Nephron progenitor cell (in vitro differentiated cells): ENCODE results near the gene CDKAL1.

Experiments used
- DNase-seq: peaks from one replicate; pipeline ENCODE4 v3.0.0; 2021
- H3K27ac Mint-ChIP-seq: 2 replicates; pipeline ENCODE4 v1.8.0; 2021; ENCODE audit warnings: mild to moderate bottlenecking, moderate library complexity, mixed read lengths
- H3K27me3 Mint-ChIP-seq: 2 replicates; pipeline ENCODE4 v1.8.0; 2021; ENCODE audit warnings: mild to moderate bottlenecking, low read depth, mixed read lengths; ENCODE audit not compliant: poor library complexity
- H3K36me3 Mint-ChIP-seq: 2 replicates; pipeline ENCODE4 v1.8.0; 2021; ENCODE audit warnings: low read depth, mixed read lengths
- H3K4me1 Mint-ChIP-seq: 2 replicates; pipeline ENCODE4 v1.8.0; 2021; ENCODE audit warnings: mixed read lengths
- H3K4me3 Mint-ChIP-seq: 2 replicates; pipeline ENCODE4 v1.8.0; 2021; ENCODE audit warnings: mild to moderate bottlenecking, moderate library complexity, mixed read lengths
- H3K9me3 Mint-ChIP-seq: 2 replicates; pipeline ENCODE4 v1.8.0; 2021; ENCODE audit warnings: mild to moderate bottlenecking, moderate library complexity, mixed read lengths
- TF ChIP-seq, protein P1 (sequence below): fragments of 200-600 bp; sonication (generic); IDR thresholded peaks from 2 replicates; pipeline ENCODE4 v1.5.0; 2021; ENCODE audit warnings: antibody characterized with exemption

Gene CDKAL1

DNA sequence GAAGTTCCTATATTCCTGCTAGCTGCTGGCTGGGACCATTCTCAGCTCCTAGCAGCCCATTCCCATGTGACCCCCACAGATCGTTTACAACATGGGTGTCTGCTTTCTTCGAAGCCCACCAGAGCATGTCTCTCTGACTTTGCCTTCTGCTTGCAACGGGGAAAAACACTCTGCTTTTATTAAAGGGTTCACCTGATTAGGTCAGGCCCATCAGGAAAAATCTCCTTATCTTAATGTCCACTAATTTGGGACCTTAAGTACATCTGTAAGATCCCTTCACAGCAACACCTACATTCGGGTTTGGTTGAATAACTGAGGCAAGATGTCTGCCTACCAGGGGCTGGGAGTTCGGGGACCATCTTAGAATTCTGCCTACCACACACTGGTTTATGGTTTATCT, 496.9 kb downstream of the CDKAL1 start:
- TF ChIP-seq, protein P1, sequence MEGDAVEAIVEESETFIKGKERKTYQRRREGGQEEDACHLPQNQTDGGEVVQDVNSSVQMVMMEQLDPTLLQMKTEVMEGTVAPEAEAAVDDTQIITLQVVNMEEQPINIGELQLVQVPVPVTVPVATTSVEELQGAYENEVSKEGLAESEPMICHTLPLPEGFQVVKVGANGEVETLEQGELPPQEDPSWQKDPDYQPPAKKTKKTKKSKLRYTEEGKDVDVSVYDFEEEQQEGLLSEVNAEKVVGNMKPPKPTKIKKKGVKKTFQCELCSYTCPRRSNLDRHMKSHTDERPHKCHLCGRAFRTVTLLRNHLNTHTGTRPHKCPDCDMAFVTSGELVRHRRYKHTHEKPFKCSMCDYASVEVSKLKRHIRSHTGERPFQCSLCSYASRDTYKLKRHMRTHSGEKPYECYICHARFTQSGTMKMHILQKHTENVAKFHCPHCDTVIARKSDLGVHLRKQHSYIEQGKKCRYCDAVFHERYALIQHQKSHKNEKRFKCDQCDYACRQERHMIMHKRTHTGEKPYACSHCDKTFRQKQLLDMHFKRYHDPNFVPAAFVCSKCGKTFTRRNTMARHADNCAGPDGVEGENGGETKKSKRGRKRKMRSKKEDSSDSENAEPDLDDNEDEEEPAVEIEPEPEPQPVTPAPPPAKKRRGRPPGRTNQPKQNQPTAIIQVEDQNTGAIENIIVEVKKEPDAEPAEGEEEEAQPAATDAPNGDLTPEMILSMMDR, result no peak
- no peaks in the 10 kb centered on the region for H3K27me3 Mint-ChIP-seq
- no peaks in the 10 kb centered on the region for H3K4me1 Mint-ChIP-seq
- peaks cover 11% of the 10 kb centered on the region for H3K9me3 Mint-ChIP-seq
- peaks cover 43% of the 10 kb centered on the region for H3K36me3 Mint-ChIP-seq
- no peak for DNase-seq
- H3K27ac Mint-ChIP-seq, result no peak overlapping the region
- no peak overlapping the region for H3K4me3 Mint-ChIP-seq

DNA sequence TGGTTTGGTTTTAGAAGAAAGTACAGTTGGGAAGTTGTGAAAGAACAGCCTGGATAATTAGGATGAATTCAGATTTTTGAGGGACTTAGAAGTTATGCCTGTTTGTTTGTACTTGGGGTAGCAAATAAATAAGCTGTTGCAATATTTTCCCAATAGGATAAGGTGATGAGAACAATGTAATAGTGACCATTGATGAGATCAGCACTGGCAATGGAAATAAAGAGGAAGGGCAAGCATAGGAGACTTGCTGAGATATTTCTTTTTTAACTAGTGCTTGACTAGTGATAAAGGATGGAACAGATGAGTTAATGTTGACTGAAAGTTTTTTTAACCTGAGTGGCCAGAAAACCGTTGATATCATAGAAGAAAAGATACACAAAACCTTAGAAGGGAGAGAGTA, 498.8 kb downstream of the CDKAL1 start:
- no peak overlapping the region for H3K27ac Mint-ChIP-seq
- peaks cover 30% of the 10 kb centered on the region for H3K36me3 Mint-ChIP-seq
- no peak overlapping the region for H3K4me3 Mint-ChIP-seq
- H3K4me1 Mint-ChIP-seq, result peaks cover 9% of the 10 kb centered on the region
- DNase-seq, result no peak
- H3K27me3 Mint-ChIP-seq, result no peaks in the 10 kb centered on the region
- H3K9me3 Mint-ChIP-seq, result peaks cover 5% of the 10 kb centered on the region
- TF ChIP-seq, protein P1, result no peak

DNA sequence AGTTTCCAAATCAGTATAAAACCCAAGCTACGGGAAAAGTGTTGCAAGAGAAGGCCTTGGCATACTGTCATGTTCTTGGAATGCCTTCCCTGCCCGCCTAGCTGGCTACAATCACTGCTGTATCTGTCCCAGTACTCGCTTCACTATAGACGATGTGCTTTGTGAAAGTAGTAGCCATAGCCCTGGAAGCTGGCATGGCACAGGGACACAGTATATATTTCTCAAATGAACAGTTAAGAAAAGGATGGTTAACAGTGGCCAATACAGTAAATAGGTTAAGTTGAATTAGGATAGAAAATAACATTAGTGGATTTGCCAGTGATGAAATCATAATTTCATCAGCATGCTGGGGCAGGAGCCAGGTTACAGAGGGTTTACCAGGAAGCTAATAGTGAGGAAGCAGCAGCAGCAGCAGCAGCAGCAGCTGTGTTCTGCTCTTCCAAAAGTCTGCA, 499.3 kb downstream of the CDKAL1 start:
- Mint-ChIP-seq H3K4me3 (no peak overlapping the region), H3K36me3 (peaks cover 26% of the 10 kb centered on the region), H3K27me3 (no peaks in the 10 kb centered on the region), H3K4me1 (peaks cover 14% of the 10 kb centered on the region), H3K9me3 (peaks cover 5% of the 10 kb centered on the region), H3K27ac (peak overlapping the region; percentile 4)
- DNase-seq, result no peak
- TF ChIP-seq, protein P1, result no peak

DNA sequence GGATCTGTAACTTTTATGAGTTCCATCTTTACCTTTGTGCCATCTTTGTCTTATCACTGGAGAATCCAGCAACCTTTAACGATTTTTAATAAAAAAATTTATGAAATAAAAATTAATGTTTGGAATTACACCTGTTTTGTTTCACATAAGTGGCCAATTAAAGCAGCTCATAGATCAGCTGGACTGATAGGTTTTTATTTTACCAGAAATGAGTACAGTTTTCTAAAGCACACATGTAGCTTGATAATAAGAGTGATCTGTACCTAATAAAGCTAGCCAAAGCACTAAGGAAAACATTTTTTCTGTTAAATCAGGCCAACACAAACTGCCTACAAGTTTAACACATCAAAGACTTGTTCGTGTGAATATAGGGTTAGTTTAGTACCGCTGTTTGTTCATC, 500.1 kb downstream of the CDKAL1 start:
- peaks cover 18% of the 10 kb centered on the region for H3K36me3 Mint-ChIP-seq
- TF ChIP-seq, protein P1, result no peak
- no peak for DNase-seq
- peaks cover 5% of the 10 kb centered on the region for H3K9me3 Mint-ChIP-seq
- no peak overlapping the region for H3K27ac Mint-ChIP-seq
- peaks cover 17% of the 10 kb centered on the region for H3K4me1 Mint-ChIP-seq
- no peaks in the 10 kb centered on the region for H3K27me3 Mint-ChIP-seq
- H3K4me3 Mint-ChIP-seq, result no peak overlapping the region

DNA sequence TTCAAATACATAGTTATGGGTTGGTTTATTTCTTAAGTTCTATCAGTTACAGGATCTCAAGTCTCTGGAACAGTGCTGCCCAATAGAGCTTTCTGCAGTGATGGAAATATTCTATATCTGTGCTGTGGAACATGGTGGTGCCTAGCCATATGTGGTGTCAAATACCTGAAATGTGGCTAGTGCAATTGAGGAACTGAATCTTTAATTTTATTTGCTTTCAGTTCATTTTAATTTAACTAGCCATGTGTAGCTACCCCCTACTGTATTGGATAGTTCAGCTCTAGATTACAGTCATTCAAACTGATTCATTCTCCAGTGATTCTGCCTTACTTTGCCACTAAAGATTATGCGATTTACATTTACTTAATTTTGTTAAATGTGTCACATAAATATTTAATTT, 503.2 kb downstream of the CDKAL1 start:
- no peaks in the 10 kb centered on the region for H3K36me3 Mint-ChIP-seq
- no peaks in the 10 kb centered on the region for H3K9me3 Mint-ChIP-seq
- H3K4me1 Mint-ChIP-seq, result peaks cover 17% of the 10 kb centered on the region
- TF ChIP-seq, protein P1, result no peak
- no peak overlapping the region for H3K27ac Mint-ChIP-seq
- DNase-seq, result no peak
- no peaks in the 10 kb centered on the region for H3K27me3 Mint-ChIP-seq
- no peak overlapping the region for H3K4me3 Mint-ChIP-seq

DNA sequence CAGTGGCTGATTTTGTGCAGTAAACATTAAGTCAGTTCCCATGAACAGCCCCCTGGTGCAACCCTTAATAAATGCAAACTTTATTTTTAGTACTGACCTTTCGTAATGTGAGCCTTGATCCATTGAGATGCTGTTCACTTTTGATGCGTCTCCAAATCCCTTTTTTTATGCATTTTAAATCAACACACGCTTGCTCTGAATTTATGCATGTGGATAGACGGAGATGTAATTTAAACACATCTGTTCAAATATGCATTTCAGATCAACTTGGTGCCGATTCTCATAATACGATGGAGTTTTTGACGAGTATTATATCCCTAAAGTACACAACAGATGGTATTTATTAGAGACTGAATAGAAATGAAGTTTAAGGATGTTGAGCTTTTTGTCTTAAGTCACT, 505.7 kb downstream of the CDKAL1 start:
- TF ChIP-seq, protein P1, result no peak
- Mint-ChIP-seq H3K4me1 (peaks cover 31% of the 10 kb centered on the region), H3K9me3 (no peaks in the 10 kb centered on the region), H3K27ac (no peak overlapping the region), H3K36me3 (no peaks in the 10 kb centered on the region), H3K27me3 (no peaks in the 10 kb centered on the region), H3K4me3 (no peak overlapping the region)
- DNase-seq, result no peak
